GM12878 (cell line): Measurements from ENCODE around the gene CYB5B.

Source experiments
- CREM ChIP-seq: IDR thresholded peaks from 2 replicates; pipeline ENCODE4 v1.6.1; 2014; ENCODE audit warnings: antibody characterized with exemption, low read depth
- EP300 ChIP-seq, 2 experiments: fragments of 150-350 bp in 1 of 2; IDR thresholded peaks; 2 replicates each; pipeline ENCODE4 v1.6.1; 2011 to 2012; ENCODE audit warnings: low read depth in 2 of 2, low read length in 2 of 2, borderline replicate concordance in 1 of 2, improper control_type of control experiment in 1 of 2, inconsistent platforms in 1 of 2; ENCODE audit not compliant: control insufficient read depth in 1 of 2
- MLLT1 ChIP-seq: fragments of 450-650 bp; IDR thresholded peaks from 2 replicates; pipeline ENCODE4 v1.6.1; 2016; ENCODE audit warnings: mild to moderate bottlenecking
- NR2C1 ChIP-seq: fragments of 450-650 bp; IDR thresholded peaks from 2 replicates; pipeline ENCODE4 v1.6.1; 2017; ENCODE audit warnings: antibody characterized with exemption, mild to moderate bottlenecking, moderate library complexity
- NR2F1 ChIP-seq: fragments of 450-650 bp; conservative IDR thresholded peaks from 2 replicates; pipeline ENCODE4 v1.6.1; 2017; ENCODE audit warnings: mild to moderate bottlenecking
- PAX5 ChIP-seq: IDR thresholded peaks from 2 replicates; pipeline ENCODE4 v1.6.1; 2011; ENCODE audit warnings: low read depth, low read length, borderline replicate concordance
- POLR2A ChIP-seq: IDR thresholded peaks from 2 replicates; pipeline ENCODE4 v1.6.1; 2011; ENCODE audit warnings: low read depth, mild to moderate bottlenecking, low read length
- TAF1 ChIP-seq: IDR thresholded peaks from 2 replicates; pipeline ENCODE4 v1.6.1; 2011; ENCODE audit warnings: mild to moderate bottlenecking, low read depth, low read length, borderline replicate concordance
- TF ChIP-seq, protein P1 (sequence below), 3 experiments: IDR thresholded peaks in 2 of 3; conservative IDR thresholded peaks in 1 of 3; 2 replicates each; pipeline ENCODE4 v1.5.1; 2011; ENCODE audit warnings: low read depth in 3 of 3, low read length in 3 of 3, mild to moderate bottlenecking in 3 of 3, control low read depth in 2 of 3, moderate library complexity in 2 of 3, inconsistent platforms in 1 of 3, mixed read lengths in 1 of 3; ENCODE audit not compliant: control insufficient read depth in 2 of 3, insufficient read depth in 1 of 3; ENCODE audit errors: extremely low read depth in 1 of 3

DNA sequence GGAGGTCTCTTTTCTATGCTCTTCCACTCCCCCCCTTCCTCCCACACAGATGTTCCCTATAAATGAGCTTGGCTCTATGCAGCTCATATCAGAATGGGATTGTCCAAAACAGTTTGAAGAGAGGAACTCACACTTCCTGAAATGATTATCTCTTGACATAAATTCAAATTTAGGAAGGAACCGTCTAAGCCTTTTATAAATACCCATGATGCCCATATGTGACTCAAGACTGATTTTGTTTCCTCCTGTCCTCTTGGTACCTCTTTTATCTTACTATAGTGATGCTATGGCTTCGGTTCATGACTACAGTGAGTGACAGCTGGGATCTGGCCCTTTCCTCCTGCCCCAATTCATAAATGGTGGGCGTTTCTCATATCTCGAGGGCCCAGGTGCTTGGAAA is 22.0 kb upstream of the CYB5B start:
- TF ChIP-seq EP300 (IDR thresholded peaks at IDR 0.05; ENCODE audit: borderline replicate concordance in 1 of 2, control insufficient read depth in 1 of 2, low read depth in 2 of 2, low read length in 2 of 2): no peak
- TF ChIP-seq CREM: no peak
- TF ChIP-seq, protein P1, sequence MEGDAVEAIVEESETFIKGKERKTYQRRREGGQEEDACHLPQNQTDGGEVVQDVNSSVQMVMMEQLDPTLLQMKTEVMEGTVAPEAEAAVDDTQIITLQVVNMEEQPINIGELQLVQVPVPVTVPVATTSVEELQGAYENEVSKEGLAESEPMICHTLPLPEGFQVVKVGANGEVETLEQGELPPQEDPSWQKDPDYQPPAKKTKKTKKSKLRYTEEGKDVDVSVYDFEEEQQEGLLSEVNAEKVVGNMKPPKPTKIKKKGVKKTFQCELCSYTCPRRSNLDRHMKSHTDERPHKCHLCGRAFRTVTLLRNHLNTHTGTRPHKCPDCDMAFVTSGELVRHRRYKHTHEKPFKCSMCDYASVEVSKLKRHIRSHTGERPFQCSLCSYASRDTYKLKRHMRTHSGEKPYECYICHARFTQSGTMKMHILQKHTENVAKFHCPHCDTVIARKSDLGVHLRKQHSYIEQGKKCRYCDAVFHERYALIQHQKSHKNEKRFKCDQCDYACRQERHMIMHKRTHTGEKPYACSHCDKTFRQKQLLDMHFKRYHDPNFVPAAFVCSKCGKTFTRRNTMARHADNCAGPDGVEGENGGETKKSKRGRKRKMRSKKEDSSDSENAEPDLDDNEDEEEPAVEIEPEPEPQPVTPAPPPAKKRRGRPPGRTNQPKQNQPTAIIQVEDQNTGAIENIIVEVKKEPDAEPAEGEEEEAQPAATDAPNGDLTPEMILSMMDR (IDR thresholded peaks at IDR 0.05 in 2 of 3, conservative IDR thresholded peaks at IDR 0.05 in 1 of 3; ENCODE audit: control insufficient read depth in 2 of 3, extremely low read depth in 1 of 3, insufficient read depth in 1 of 3, low read depth in 3 of 3, low read length in 3 of 3): no peak
- no peak for TF ChIP-seq POLR2A
- TF ChIP-seq MLLT1: no peak
- TF ChIP-seq TAF1: no peak
- no peak for TF ChIP-seq NR2F1
- TF ChIP-seq PAX5: no peak
- no peak for TF ChIP-seq NR2C1
